GM08714 (cell line): ENCODE results near the gene TRPM8.

Experiments
- H3K4me3 ChIP-seq: fragments of 200-500 bp; sonication (Bioruptor generic); 2 replicates; pipeline ENCODE4 v1.5.1; 2014; ENCODE audit warnings: mild to moderate bottlenecking, low read length, inconsistent platforms
- ZNF274 ChIP-seq: IDR thresholded peaks from 2 replicates; pipeline ENCODE4 v1.6.1; 2012; ENCODE audit warnings: mild to moderate bottlenecking, low read depth, low read length

Gene TRPM8

DNA sequence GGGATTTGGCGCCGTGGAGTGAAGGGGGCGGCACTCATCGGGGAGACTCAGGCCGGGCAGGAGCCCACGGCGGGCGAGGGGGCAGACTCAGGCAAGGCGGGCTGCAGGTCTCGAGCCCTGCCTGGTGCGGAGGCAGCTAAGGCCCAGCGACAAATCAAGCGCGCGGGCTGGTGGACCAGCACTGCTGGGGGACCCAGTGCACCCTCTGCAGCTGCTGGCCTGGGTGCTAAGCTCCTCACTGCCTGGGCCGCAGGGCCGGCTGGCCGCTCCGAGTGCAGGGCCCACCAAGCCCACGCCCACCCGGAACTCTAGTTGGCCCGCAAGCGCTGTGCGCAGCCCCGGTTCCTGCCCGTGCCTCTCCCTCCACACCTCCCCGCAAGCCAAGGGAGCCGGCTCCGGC is 107.1 kb downstream of the TRPM8 start:
- no peak for TF ChIP-seq ZNF274
- no peak overlapping the region for H3K4me3 ChIP-seq

DNA sequence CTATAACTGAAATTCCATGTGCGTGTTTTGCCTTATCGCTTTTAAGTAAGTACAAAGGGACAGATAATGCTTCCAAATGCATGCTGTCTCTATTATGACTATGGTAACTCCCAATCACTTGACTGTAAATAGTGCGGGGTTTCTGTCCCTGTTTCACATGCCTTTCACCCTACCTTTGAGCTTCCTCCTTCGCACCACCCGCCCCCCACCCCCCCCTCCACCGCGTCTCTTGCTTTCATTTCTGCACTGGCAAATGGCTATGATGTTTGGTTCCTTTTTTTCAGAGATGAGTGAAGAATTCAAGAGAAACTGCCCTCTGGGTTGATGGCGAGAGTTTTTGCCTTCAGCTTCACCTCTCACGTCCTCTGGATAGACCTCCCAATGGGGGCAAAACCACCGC is 108.3 kb downstream of the TRPM8 start:
- H3K4me3 ChIP-seq, result no peak overlapping the region
- TF ChIP-seq ZNF274, result no peak

DNA sequence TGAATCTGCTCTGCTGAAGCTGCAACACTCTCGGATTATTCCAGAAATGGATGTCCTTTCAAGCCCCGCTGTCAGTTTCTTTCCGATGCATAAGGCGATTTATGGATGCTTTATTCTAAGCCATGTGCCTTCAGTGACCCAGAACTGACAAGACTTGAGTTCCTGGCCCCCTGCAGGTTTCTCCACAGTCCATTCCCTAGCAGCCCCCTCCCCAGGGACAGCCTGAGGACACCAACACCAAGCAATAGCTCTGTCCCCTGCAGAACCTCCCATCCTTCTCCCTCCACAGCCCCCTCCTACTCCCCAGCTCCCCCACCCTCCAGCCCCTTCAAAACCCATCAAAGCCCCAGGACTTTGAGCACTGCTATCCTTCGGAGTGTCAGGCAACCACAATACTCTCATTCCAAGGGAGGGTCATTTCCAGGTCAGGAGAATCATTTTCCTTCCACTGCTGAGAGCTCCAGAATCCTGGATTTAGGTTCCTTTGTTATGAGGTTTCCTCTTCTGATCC is 108.8 kb downstream of the TRPM8 start:
- TF ChIP-seq ZNF274, result no peak
- no peak overlapping the region for H3K4me3 ChIP-seq

DNA sequence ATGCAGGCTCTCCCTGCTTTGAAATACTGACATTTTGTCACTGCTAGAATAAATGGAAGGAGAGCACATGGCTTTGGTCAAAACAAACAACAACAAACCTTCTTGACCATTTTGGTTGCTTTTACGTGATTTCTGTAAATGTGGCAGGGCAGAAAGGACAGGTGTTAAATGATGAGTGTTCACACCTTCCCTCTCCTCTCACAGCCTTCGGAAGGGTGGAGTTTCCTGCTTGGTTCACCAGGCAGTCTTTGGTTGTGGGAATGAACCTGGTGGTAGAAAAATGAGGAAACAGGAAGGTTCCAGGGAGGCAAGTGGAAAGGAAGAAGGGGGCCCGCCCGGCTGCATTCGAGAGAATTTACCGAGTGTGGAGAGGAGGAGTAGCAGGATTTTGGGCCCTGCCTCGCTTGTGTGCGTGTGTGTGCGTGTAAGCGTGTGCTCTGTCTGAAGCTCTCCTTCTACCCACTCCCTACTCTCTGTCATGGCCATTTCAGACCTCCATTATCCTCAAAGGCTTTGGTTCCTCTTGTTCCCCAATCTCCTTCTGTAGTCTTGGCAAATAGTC is 109.6 kb downstream of the TRPM8 start:
- TF ChIP-seq ZNF274, result no peak
- H3K4me3 ChIP-seq, result no peak overlapping the region

DNA sequence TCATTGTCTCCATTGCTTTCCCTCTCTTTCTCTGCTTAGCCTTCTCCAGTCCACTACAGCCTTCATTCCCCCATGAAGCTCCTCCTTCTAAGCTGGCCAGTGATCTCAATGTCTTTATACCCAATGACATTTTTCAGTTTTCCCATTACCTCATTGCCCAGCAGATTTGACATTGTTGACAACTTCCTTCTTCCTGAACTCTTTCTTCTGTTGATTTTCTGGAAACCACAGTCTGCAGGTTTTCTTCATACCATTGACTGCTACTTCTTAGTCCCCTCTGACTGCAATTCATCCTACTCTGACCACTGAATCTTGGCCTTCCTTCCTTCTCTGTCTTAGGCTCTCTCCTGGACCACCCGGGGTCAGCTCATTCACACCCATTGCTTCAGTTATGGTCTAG is 110.5 kb downstream of the TRPM8 start:
- TF ChIP-seq ZNF274, result no peak
- no peak overlapping the region for H3K4me3 ChIP-seq

DNA sequence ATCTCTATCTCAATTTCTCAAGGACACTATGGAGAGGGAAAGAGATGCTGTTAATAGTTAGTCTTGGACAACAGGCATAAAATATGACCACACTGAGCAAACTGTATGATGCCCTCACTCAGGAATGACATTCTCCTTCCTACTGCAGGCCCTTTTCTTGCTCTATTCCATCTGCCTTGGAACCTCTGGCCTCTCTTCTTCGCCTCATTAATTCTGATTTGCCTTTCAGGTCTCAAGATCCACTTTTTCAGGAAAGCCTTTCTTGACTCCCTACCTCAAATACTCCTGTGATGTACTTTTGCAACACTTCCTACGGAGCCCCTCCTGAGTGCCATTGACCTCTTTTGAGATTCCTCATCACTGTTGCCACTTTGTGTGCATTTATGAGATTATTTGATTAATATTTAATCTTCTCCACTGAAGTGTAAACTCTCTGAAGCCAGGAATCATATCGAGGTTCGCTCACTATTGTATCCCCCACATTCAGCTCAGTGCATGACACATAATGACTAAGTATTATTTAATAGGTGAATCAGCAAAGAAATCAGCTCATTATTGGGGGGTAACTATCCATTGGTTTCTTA is 112.1 kb downstream of the TRPM8 start:
- TF ChIP-seq ZNF274, result no peak

DNA sequence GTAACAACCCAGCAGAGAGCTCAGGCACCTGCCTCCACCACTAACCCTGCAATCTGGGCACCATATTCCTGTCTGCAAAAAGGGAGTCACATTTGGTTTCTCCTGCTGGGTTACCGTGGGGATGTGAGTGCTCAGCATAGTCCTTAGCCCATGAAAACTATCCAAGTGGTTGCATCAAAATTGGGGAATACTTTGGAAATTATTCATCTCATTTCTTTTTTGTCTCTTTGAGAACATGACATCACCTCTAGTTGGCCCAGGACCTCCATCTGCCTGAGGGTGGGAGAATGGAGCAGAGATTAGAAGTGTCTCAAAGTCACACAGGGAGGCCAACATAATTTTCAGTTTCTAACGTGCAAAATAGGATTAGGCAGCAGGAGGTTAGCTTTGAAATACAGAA is 114.0 kb downstream of the TRPM8 start:
- no peak overlapping the region for H3K4me3 ChIP-seq
- TF ChIP-seq ZNF274, result no peak

More for the DNA sequence above, 112.1 kb downstream of the TRPM8 start:
- H3K4me3 ChIP-seq, result no peak overlapping the region

DNA sequence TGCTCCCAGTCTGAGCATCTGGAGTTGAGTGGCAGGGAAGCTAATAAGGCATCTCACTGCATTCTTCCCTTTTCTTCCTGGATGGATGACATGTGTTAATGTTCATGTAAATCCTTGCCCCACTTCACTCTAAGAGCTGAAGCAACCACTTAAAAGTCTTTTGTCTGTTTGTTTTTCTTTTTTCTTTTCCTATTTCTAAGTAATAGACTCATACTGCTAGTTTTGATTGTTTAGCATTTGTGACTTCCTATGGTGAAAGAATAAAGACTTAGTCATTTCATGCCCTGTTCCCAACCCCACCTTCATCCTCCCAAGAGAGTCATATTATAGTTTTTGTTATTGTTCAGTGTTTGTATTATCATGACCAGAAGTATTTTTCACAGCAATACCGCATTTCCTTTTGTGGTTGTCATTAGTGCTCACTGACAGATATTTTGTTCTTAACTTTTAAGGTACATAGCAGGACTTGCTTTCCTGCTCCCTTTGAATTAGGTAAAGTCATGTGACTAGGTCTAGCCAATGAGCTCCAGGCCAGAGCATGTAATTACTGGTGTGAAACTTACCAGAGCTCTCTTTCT is 115.2 kb downstream of the TRPM8 start:
- TF ChIP-seq ZNF274, result no peak
- no peak overlapping the region for H3K4me3 ChIP-seq

DNA sequence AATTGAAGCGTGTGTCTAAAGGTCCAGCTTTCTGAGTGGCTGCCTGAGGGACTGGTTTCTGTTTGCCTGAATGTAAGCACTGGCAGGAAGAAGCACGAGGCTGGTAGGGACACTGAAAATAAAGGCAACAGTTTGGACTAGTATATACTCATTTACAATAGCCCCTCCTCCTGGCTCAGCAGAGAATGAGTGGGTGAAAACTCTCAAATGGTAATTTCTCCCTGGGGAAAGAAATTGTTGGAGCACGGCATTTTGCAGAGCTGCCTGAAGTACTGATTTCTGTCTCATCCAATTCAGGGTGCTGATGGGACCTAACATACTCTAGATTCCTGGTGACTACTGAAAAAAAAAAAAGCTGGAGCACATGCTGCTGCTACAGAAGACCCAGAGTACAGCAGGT is 116.0 kb downstream of the TRPM8 start:
- TF ChIP-seq ZNF274, result no peak
- no peak overlapping the region for H3K4me3 ChIP-seq

DNA sequence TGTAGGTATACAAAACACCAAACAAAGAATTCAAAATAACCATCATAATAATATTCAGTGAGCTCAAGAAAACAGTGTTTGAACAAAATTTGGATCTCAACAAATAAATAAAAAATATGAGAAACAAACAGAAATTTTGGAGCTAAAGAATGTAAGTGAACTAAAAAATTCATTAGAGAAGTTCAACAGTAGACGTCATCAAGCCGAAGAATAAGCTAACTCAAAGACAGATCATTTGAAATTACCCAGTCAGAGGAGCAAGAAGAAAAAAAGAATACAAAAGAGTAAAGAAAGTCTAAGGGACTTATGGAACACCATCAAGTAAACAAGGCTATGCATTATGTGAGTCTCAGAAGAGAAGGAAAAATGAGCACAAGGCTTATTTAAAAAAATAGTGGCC is 116.7 kb downstream of the TRPM8 start:
- no peak for TF ChIP-seq ZNF274
- no peak overlapping the region for H3K4me3 ChIP-seq

DNA sequence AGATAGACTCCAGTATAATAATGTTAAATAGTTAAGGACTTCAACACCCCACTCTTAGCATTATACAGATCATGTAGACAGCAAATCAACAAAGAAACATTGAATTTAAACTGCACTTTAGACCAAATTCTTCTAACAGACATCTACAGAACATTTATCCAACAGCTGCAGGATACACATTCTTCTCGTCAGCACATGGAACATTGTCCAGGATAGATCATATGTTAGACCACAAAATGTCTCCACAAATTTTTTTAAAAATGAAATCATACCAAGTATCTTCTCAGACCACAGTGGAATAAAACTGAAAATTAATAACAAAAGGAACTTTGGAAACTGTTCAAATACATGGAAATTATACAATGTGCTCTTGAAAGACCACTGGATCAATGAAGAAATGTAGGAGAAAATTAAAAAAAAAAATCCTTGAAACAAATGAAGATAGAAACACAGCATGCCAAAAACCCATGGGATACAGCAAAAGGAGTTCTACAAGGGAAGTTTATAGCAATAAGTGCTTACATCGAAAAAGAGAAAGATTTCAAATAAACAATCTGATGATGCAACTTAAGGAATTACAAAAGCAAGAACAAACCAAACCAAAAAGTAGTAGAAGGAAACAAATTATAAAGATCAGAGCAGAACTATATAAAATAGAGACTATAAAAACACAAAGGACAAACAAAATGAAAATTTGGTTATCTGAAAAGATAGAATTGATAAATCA is 121.1 kb downstream of the TRPM8 start:
- no peak for TF ChIP-seq ZNF274
- no peak overlapping the region for H3K4me3 ChIP-seq

DNA sequence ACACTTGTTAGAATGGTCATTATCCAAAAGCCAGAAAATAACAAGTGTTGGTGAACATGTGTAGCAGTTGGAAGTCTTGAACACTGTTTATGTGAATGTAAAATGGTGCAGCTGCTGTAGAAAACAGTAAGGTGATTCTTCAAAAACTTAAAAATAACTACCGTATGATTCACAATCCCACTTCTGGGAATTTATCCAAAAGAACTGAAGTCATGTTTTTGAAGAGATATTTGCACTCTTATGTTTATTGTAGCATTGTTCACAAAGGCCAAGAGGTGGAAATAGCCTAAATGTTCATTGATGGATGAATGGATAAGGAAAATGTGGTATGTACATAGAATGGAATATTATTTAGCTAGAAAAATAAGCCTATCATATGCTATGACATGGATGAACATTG is 127.0 kb downstream of the TRPM8 start:
- no peak overlapping the region for H3K4me3 ChIP-seq
- no peak for TF ChIP-seq ZNF274

DNA sequence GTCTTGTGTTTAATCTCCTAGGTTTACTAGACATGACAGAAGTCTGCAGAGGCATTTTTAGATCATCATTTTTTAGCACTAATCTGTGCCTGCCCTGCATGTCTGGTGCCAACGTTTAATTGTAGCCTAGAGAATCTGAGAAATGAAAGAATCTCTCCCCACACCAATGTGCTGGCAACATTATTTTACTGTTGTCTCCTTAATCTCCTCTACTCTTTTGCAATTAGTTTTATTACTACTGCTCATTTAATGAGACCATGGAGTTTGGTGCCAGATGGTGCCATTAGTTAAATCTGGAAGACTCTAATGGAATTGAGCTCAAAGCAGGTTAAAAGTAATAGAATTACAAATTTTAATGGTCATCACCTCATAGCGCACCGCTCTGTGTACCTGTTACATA is 129.3 kb downstream of the TRPM8 start:
- TF ChIP-seq ZNF274, result no peak
- no peak overlapping the region for H3K4me3 ChIP-seq

DNA sequence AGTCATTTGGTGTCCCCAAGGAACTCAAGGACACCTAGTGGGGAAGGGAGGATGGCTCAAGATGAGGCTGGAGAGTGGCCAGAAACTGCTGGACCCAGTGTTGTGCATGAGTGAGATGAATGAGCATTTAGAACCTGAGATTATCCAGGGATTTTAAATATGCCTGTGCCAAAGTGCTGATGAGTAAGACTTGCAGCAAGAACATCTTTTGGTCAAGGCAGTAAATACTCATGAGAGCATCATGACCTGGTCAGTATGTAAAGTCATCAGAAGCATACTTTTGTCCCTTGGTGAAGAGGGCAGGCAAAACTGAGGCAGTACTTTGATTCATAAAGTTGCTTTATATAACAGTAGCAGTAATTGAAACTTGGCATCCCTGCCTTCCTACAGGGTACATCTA is 130.2 kb downstream of the TRPM8 start:
- TF ChIP-seq ZNF274, result no peak

DNA sequence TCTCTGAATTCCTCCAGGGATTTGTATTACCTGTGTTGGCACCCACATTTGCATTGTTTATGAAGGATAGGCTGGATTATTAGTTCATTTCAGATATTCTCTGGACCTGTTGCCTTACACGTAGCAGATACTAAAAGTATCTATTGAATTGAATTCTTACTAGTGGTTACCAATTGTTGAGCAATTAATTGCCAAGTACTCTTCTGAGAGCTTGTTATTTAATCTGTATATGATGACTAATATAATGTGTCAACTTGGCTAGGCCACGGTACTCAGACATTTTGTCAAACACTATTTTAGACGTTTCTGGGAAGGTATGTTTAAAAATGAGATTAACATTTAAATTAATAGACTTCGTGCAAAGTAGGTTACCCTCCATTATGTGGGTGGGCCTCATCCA is 130.9 kb downstream of the TRPM8 start:
- TF ChIP-seq ZNF274, result no peak
- no peak overlapping the region for H3K4me3 ChIP-seq

More for the DNA sequence above, 130.2 kb downstream of the TRPM8 start:
- no peak overlapping the region for H3K4me3 ChIP-seq
